ENCODE data around the gene TRIM9. TPM values are rescaled to one million over a fixed set of nuclear protein-coding genes. Genes with fewer than 3 reads are reported as not detected.

The TRIM9 gene
- total RNA-seq, 1 donor from 2014 or later: 8.9 TPM

- Mint-ChIP-seq H3K27ac (no peak overlapping the region), H3K36me3 (peaks cover 5% of the 10 kb centered on the region), H3K4me1 (no peaks in the 10 kb centered on the region)
Observed at GRCh38 chr14:50926851-50927386, 168.0 kb downstream of the TRIM9 start.

More at GRCh38 chr14:50926851-50927386, 168.0 kb downstream of the TRIM9 start:
- Mint-ChIP-seq H3K9me3 (no peaks in the 10 kb centered on the region), H3K4me3 (no peak overlapping the region), H3K27me3 (ENCODE audit: low read depth) (no peaks in the 10 kb centered on the region)
- TF ChIP-seq CTCF (IDR thresholded peaks at IDR 0.05; ENCODE audit: unreplicated experiment): no peak
- no peak for DNase-seq (ENCODE audit: low spot score in 2 of 2, unreplicated experiment in 2 of 2)

Other genes starting within 250 kb of the TRIM9 start
- 0.16 to 0.47 TPM (median 0.27 TPM) in 3 replicates for gene ABHD12B, start 223.1 kb downstream of the TRIM9 start, total RNA-seq
- gene PYGL, start 150.6 kb downstream of the TRIM9 start, total RNA-seq: 19.9 to 21.6 TPM (median 20.8 TPM) in 3 replicates
- 22.6 to 23.6 TPM (median 23.5 TPM) in 3 replicates for gene TMX1, start 145.1 kb upstream of the TRIM9 start, total RNA-seq

Measured in mesothelial cell of epicardium (in vitro differentiated cells).